CD14-positive monocyte (primary cell): Measurements from ENCODE around the gene ZG16B. TPM values are rescaled to one million over a fixed set of nuclear protein-coding genes. Genes with fewer than 3 reads are reported as not detected.
A peak's percentile ranks its signal among the peaks of the same experiment; 100 is the strongest.

Source experiments
- DNase-seq, 3 donors: peaks; one replicate each; pipeline ENCODE4 v3.0.0-alpha.2; 2011 to 2022
- H2AFZ ChIP-seq: 2 replicates; pipeline ENCODE4 v1.6.0; 2012; ENCODE audit warnings: mild to moderate bottlenecking, low read depth, low read length, inconsistent platforms; ENCODE audit not compliant: insufficient read depth, poor library complexity, severe bottlenecking
- H3K27ac ChIP-seq, 2 donors: 1 replicate in 1 of 2; 2 replicates in 1 of 2; pipeline ENCODE4 v1.5.1; 2012 to 2013; ENCODE audit warnings: low read length in 2 of 2, control low read depth in 1 of 2, inconsistent platforms in 1 of 2, low read depth in 1 of 2, mild to moderate bottlenecking in 1 of 2
- H3K27me3 ChIP-seq, 2 donors: one replicate each; pipeline versions ENCODE4 v1.6.0 to v1.6.1; 2011 to 2013; ENCODE audit warnings: low read length in 2 of 2; ENCODE audit not compliant: control insufficient read depth in 2 of 2, insufficient read depth in 2 of 2
- H3K36me3 ChIP-seq, 2 donors: replicated peaks in 1 of 2; 1 replicate in 1 of 2; 2 replicates in 1 of 2; pipeline versions ENCODE4 v1.5.1 to v1.6.1; 2012 to 2013; ENCODE audit warnings: low read length in 2 of 2, control low read depth in 1 of 2, inconsistent platforms in 1 of 2, mild to moderate bottlenecking in 1 of 2; ENCODE audit not compliant: insufficient read depth in 2 of 2, control insufficient read depth in 1 of 2
- H3K4me1 ChIP-seq, 2 donors: 1 replicate in 1 of 2; 2 replicates in 1 of 2; pipeline versions ENCODE4 v1.5.1 to v1.6.1; 2012 to 2013; ENCODE audit warnings: low read length in 2 of 2, control low read depth in 1 of 2, inconsistent platforms in 1 of 2, mild to moderate bottlenecking in 1 of 2, moderate library complexity in 1 of 2; ENCODE audit not compliant: insufficient read depth in 2 of 2, control insufficient read depth in 1 of 2
- H3K4me2 ChIP-seq: replicated peaks from 2 replicates; pipeline ENCODE3; 2012; ENCODE audit warnings: low read length, moderate library complexity, mild to moderate bottlenecking; ENCODE audit not compliant: poor library complexity, severe bottlenecking; ENCODE audit errors: extremely low read depth
- H3K4me3 ChIP-seq, 3 experiments: fragments of 200-600 bp in 1 of 3; sonication (generic) in 1 of 3; replicated peaks in 1 of 3; 1 replicate in 2 of 3; 2 replicates in 1 of 3; pipeline ENCODE4 v1.5.1; 2011 to 2013; ENCODE audit warnings: low read length in 3 of 3, mild to moderate bottlenecking in 3 of 3, control low read depth in 2 of 3, low read depth in 2 of 3, inconsistent platforms in 1 of 3, moderate library complexity in 1 of 3
- H3K79me2 ChIP-seq: 2 replicates; pipeline ENCODE4 v1.6.0; 2012; ENCODE audit warnings: mild to moderate bottlenecking, control low read depth, inconsistent platforms, low read length, moderate library complexity; ENCODE audit not compliant: insufficient read depth
- H3K9ac ChIP-seq: 2 replicates; pipeline ENCODE4 v1.6.0; 2017; ENCODE audit warnings: low read length, mild to moderate bottlenecking; ENCODE audit not compliant: insufficient read depth, poor library complexity, severe bottlenecking
- H3K9me3 ChIP-seq, 2 donors: replicated peaks in 1 of 2; 1 replicate in 1 of 2; 2 replicates in 1 of 2; pipeline versions ENCODE4 v1.5.1 to v1.6.1; 2012 to 2013; ENCODE audit warnings: low read length in 2 of 2, control low read depth in 1 of 2; ENCODE audit not compliant: control insufficient read depth in 1 of 2, insufficient read depth in 1 of 2
- H4K20me1 ChIP-seq: 2 replicates; pipeline ENCODE4 v1.6.0; 2012; ENCODE audit warnings: mild to moderate bottlenecking, low read length, control low read depth, moderate library complexity; ENCODE audit not compliant: insufficient read depth
- H3K27ac Mint-ChIP-seq, 7 donors: one replicate each; pipeline ENCODE4 v1.8.0; 2020; ENCODE audit warnings: mild to moderate bottlenecking in 7 of 7, mixed read lengths in 7 of 7, moderate library complexity in 6 of 7, inconsistent platforms in 2 of 7
- H3K27me3 Mint-ChIP-seq, 3 donors: one replicate each; pipeline ENCODE4 v1.8.0; 2021 to 2022; ENCODE audit warnings: low read depth in 3 of 3, mild to moderate bottlenecking in 3 of 3, mixed read lengths in 3 of 3, moderate library complexity in 3 of 3, inconsistent platforms in 1 of 3
- H3K36me3 Mint-ChIP-seq, 2 donors: one replicate each; pipeline ENCODE4 v1.8.0; 2020; ENCODE audit warnings: mixed read lengths in 2 of 2, inconsistent platforms in 1 of 2, mild to moderate bottlenecking in 1 of 2
- H3K4me1 Mint-ChIP-seq: one replicate; pipeline ENCODE4 v1.8.0; 2020; ENCODE audit warnings: mild to moderate bottlenecking, mixed read lengths
- H3K4me3 Mint-ChIP-seq, 2 donors: one replicate each; pipeline ENCODE4 v1.8.0; 2020; ENCODE audit warnings: mild to moderate bottlenecking in 2 of 2, mixed read lengths in 2 of 2, moderate library complexity in 1 of 2
- H3K9me3 Mint-ChIP-seq, 7 donors: one replicate each; pipeline ENCODE4 v1.8.0; 2020 to 2022; ENCODE audit warnings: mixed read lengths in 7 of 7, mild to moderate bottlenecking in 6 of 7, moderate library complexity in 6 of 7, inconsistent platforms in 2 of 7
- WGBS: methylation state at CpG from one replicate; pipeline ENCODE4 v1.1.5; 2013; ENCODE audit warnings: missing lambda C conversion rate; ENCODE audit not compliant: insufficient coverage; 5-methylcytosine and 5-hydroxymethylcytosine counted together
- intact Hi-C, 2 donors: fragments of 100-400 bp; cut with micrococcal nuclease; formaldehyde crosslinking; loops; one replicate each; pipeline versions ENCODE4 v1.15.0 to v1.15.1; 2023
- polyA plus RNA-seq, 3 donors: library from polyadenylated mRNA; depleted of rRNA in 1 of 3; unstranded in 2 of 3; stranded (reverse) in 1 of 3; fragments of 300-500 nt in 2 of 3; fragments of >200 nt in 1 of 3; fragmentation: Illumina TruSeq in 2 of 3; gene quantifications; 1 replicate in 2 of 3; 2 replicates in 1 of 3; pipeline ENCODE4 v1.2.3, GENCODE V29; 2012 to 2021
- TF ChIP-seq, protein P1 (sequence below): fragments of 200-600 bp; IDR thresholded peaks from one replicate; pipeline ENCODE4 v1.8.0; 2022; ENCODE audit warnings: antibody characterized with exemption, mild to moderate bottlenecking

ZG16B gene
- polyA plus RNA-seq, 3 donors, result 6.8 to 12.9 (median 11.0) TPM

DNA sequence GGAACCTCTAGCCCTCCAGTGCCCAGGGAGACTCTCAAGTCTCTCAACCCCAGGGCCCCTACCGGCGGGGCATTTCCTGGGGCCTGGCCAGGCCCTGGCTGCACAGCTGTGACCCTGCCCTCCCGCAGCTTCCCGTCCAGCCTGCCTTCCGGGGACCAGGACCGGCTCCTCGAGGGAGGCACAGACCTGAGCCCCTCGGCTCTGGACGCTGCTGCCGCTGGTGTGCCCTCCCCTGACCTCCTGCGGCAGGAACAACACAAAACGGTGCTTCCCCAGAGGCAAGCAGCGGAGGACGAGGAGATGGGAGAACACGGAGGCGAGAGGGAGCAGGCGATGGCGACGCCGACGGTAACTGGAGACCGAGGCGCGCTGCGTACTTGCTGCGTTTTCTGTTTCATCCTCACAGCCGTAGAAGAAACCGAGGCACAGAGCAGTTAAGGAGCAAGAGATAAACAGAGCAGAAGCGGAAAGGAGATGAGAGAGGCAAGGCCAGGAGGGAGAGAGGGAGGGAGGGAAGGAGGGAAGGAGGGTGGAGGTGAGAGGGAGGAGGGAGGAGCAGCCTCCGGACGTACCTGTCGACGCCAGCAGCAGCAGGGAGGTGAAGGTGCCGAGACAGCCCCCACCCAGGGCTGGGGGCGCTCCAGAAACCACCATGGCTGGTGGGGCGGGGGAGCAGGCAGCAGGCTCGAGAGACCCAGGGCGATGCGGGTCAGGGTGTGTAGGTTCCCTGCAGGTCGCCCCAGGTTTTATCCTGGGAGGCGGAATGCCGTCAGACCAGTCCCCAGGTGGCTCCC, 27.5 kb downstream of the ZG16B start, which contains the start of gene PRSS22:
PRSS22 (minus strand) TSS at position 720 of the 794 bp plus-strand sequence; CDS start at position 654, 66 bp downstream.
- no peak within 1 kb of the TSS for H3K27ac Mint-ChIP-seq
- H3K36me3 Mint-ChIP-seq, result peaks cover 2 to 4% of the 10 kb centered on the region in 2 donors
- H3K9ac ChIP-seq, result no peak within 1 kb of the TSS
- peaks cover 17% of the 10 kb centered on the region for H3K4me1 Mint-ChIP-seq
- peaks cover 3 to 41% of the 10 kb centered on the region in 2 donors for H3K27me3 ChIP-seq
- H3K9me3 Mint-ChIP-seq, result peaks cover 12 to 39% (median 25%) of the 10 kb centered on the region in 7 donors
- no peak within 1 kb of the TSS for H3K4me3 ChIP-seq
- H4K20me1 ChIP-seq, result no peaks in the 10 kb centered on the region
- peaks cover 5 to 10% of the 10 kb centered on the region in 2 donors for H3K4me1 ChIP-seq
- no peaks in the 10 kb centered on the region for H3K36me3 ChIP-seq
- WGBS, result 10% methylated on average over 41 of the region's 42 CpGs
- H3K27ac ChIP-seq, result no peak within 1 kb of the TSS
- peaks cover 21 to 61% (median 36%) of the 10 kb centered on the region in 3 donors for H3K27me3 Mint-ChIP-seq
- H3K4me3 Mint-ChIP-seq, result peak within 1 kb of the TSS; percentile 7 to 84
- peak within 1 kb of the TSS; percentile 46 for H2AFZ ChIP-seq
- H3K4me2 ChIP-seq, result no peak within 1 kb of the TSS
- H3K9me3 ChIP-seq, result peaks cover 22 to 24% of the 10 kb centered on the region in 2 donors
- TF ChIP-seq, protein P1, sequence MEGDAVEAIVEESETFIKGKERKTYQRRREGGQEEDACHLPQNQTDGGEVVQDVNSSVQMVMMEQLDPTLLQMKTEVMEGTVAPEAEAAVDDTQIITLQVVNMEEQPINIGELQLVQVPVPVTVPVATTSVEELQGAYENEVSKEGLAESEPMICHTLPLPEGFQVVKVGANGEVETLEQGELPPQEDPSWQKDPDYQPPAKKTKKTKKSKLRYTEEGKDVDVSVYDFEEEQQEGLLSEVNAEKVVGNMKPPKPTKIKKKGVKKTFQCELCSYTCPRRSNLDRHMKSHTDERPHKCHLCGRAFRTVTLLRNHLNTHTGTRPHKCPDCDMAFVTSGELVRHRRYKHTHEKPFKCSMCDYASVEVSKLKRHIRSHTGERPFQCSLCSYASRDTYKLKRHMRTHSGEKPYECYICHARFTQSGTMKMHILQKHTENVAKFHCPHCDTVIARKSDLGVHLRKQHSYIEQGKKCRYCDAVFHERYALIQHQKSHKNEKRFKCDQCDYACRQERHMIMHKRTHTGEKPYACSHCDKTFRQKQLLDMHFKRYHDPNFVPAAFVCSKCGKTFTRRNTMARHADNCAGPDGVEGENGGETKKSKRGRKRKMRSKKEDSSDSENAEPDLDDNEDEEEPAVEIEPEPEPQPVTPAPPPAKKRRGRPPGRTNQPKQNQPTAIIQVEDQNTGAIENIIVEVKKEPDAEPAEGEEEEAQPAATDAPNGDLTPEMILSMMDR, result no peak
- H3K79me2 ChIP-seq, result no peaks in the 10 kb centered on the region
- DNase-seq, result peak in 1 of 3 donors; percentile 20
- intact Hi-C loops, result no loop called here

DNA sequence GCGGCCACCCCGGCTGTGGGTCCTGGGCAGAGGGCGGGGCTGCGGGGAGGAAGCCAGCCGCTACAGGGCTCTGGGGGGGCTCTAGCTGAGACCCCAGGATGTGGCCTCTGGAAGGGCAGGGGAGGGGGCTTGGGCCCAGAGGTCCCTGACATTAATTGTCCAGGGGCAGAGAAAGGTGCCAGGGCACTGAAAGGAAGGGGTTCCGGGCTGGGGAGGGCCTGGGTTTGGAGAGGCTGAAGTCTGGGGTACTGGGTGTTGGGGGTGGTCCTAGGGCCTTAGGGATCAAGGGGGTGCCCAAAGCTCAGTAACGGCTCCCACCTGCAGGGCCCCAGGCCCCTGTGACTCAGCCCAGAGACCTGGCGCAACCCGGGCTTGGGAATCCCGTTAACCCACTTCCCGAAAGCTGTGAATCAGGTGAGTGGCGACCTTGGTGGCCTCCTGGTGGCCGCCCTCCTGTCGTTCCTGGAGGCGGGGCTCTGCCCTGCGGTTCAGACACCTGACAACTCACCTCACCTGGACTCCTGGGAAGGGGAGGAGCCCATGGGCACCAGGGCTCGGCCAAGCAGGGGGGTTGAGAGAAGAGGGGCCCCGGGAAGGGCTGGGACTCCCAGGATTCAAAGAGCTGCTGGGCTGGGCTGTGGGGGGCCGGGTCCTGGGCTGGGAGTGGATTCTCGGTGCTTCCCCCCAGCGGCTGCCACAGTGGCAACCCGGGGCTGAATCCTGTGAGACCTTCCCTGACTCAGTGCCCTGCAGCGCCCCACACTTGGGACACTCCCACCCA, 28.3 kb downstream of the ZG16B start:
- Mint-ChIP-seq H3K4me1 (peaks cover 17% of the 10 kb centered on the region), H3K36me3 (peaks cover 2 to 4% of the 10 kb centered on the region in 2 donors), H3K27ac (no peak overlapping the region), H3K27me3 (peaks cover 20 to 59% (median 33%) of the 10 kb centered on the region in 3 donors), H3K9me3 (peaks cover 12 to 35% (median 20%) of the 10 kb centered on the region in 7 donors), H3K4me3 (peak overlapping the region in 1 of 2 donors; percentile 55)
- peaks cover 3 to 34% of the 10 kb centered on the region in 2 donors for H3K27me3 ChIP-seq
- no peaks in the 10 kb centered on the region for H3K36me3 ChIP-seq
- DNase-seq, result peak in 1 of 3 donors; percentile 45
- intact Hi-C loops, result no loop called here
- H2AFZ ChIP-seq, result peak overlapping the region; percentile 46
- TF ChIP-seq, protein P1, result no peak
- H3K9me3 ChIP-seq, result peaks cover 17 to 22% of the 10 kb centered on the region in 2 donors
- no peak overlapping the region for H3K9ac ChIP-seq
- 13% methylated on average over 13 of the region's 23 CpGs for WGBS
- peaks cover 5 to 10% of the 10 kb centered on the region in 2 donors for H3K4me1 ChIP-seq
- no peak overlapping the region for H3K27ac ChIP-seq
- H3K4me2 ChIP-seq, result no peak overlapping the region
- no peaks in the 10 kb centered on the region for H4K20me1 ChIP-seq
- no peaks in the 10 kb centered on the region for H3K79me2 ChIP-seq
- no peak overlapping the region for H3K4me3 ChIP-seq
